Activated T-helper 1 cell treated with anti-CD3 and anti-CD28 coated beads, Interleukin-2, amount 50 U/mL, for 16 hours (primary cell): ENCODE data around the gene NAIP.
"Not testable (repeated sequence)": the region's sequence is repeated elsewhere in the genome, so short reads cannot be mapped to it uniquely, and the experiment has no call there.

ENCODE experiments used
- DNase-seq, 2 donors: peaks; one replicate each; pipeline ENCODE4 v3.0.0-alpha.2; 2020; ENCODE audit warnings: low read depth in 1 of 2, low spot score in 1 of 2

Gene NAIP

GRCh38 chr5:71025289-71025953 is at the start of gene NAIP:
Gene NAIP, minus strand, starts transcription at chr5:71025339. Its CDS starts 12,424 bp downstream, at chr5:71012915.
- DNase-seq, result not testable (repeated sequence)

GRCh38 chr5:71067262-71067928 is 42.3 kb upstream of the NAIP start, which contains the start of gene GTF2H2:
Gene GTF2H2, minus strand, starts transcription at chr5:71067676. Its CDS starts 4,913 bp downstream, at chr5:71062763.
- DNase-seq, result not testable (repeated sequence)

- DNase-seq, result not testable (repeated sequence)
Observed at GRCh38 chr5:71061322-71061721, 36.2 kb upstream of the NAIP start.

- not testable (repeated sequence) for DNase-seq
Observed at GRCh38 chr5:71059426-71059825, 34.3 kb upstream of the NAIP start.

- DNase-seq, result not testable (repeated sequence)
Observed at GRCh38 chr5:71044808-71045207, 19.7 kb upstream of the NAIP start.

- DNase-seq, result not testable (repeated sequence)
Observed at GRCh38 chr5:71044128-71044527, 19.0 kb upstream of the NAIP start.

- not testable (repeated sequence) for DNase-seq
Observed at GRCh38 chr5:71031046-71031776, 6.1 kb upstream of the NAIP start.

- not testable (repeated sequence) for DNase-seq
Observed at GRCh38 chr5:71020643-71021042, 4.5 kb downstream of the NAIP start.

GRCh38 chr5:71018376-71019005 is 6.6 kb downstream of the NAIP start:
- DNase-seq, result not testable (repeated sequence)

- DNase-seq, result no peak
Observed at GRCh38 chr5:71014176-71014575, 11.0 kb downstream of the NAIP start.

- DNase-seq, result no peak
Observed at GRCh38 chr5:71013575-71013974, 11.6 kb downstream of the NAIP start.

- DNase-seq, result no peak
Observed at GRCh38 chr5:71011194-71011792, 13.8 kb downstream of the NAIP start.

- not testable (repeated sequence) for DNase-seq
Observed at GRCh38 chr5:71006983-71007382, 18.2 kb downstream of the NAIP start.

GRCh38 chr5:70984882-70985281 is 40.3 kb downstream of the NAIP start:
- not testable (repeated sequence) for DNase-seq

- not testable (repeated sequence) for DNase-seq
Observed at GRCh38 chr5:70967220-70967619, 57.9 kb downstream of the NAIP start.

GRCh38 chr5:70964531-70964930 is 60.6 kb downstream of the NAIP start:
- DNase-seq, result not testable (repeated sequence)

GRCh38 chr5:70953068-70953467 is 72.1 kb downstream of the NAIP start:
- not testable (repeated sequence) for DNase-seq

GRCh38 chr5:70932560-70932959 is 92.6 kb downstream of the NAIP start:
- DNase-seq, result not testable (repeated sequence)

- not testable (repeated sequence) for DNase-seq
Observed at GRCh38 chr5:70931709-70932368, 93.3 kb downstream of the NAIP start.

GRCh38 chr5:70925211-70925562 is 100.0 kb downstream of the NAIP start:
- not testable (repeated sequence) for DNase-seq
